Karpas-422 (cell line): ENCODE measurements around the gene DDHD1. TPM values are rescaled to one million over a fixed set of nuclear protein-coding genes. Genes with fewer than 3 reads are reported as not detected.

Experiments
- DNase-seq: peaks from one replicate; pipeline ENCODE4 v3.0.0-alpha.2; 2015
- H2AFZ ChIP-seq: fragments of 200-600 bp; sonication (generic); 2 replicates; pipeline ENCODE4 v1.6.1; 2014; ENCODE audit warnings: antibody characterized with exemption, low read length, mixed read lengths
- H3K27ac ChIP-seq: fragments of 200-600 bp; sonication (generic); 2 replicates; pipeline ENCODE4 v1.5.1; 2014; ENCODE audit warnings: mild to moderate bottlenecking, low read length, moderate library complexity
- H3K27me3 ChIP-seq: fragments of 200-600 bp; sonication (generic); 2 replicates; pipeline ENCODE4 v1.6.1; 2014; ENCODE audit warnings: low read length, mixed read lengths
- H3K36me3 ChIP-seq: fragments of 200-600 bp; sonication (generic); 2 replicates; pipeline ENCODE4 v1.6.1; 2014; ENCODE audit warnings: low read length, mixed read lengths; ENCODE audit not compliant: insufficient read depth
- H3K4me1 ChIP-seq: fragments of 200-600 bp; sonication (generic); 2 replicates; pipeline ENCODE4 v1.6.1; 2014; ENCODE audit warnings: mild to moderate bottlenecking, low read length, mixed read lengths
- H3K4me2 ChIP-seq: fragments of 200-600 bp; sonication (generic); 2 replicates; pipeline ENCODE4 v1.6.1; 2014; ENCODE audit warnings: low read length, low read depth, mild to moderate bottlenecking; ENCODE audit not compliant: poor library complexity, severe bottlenecking
- H3K4me3 ChIP-seq: fragments of 200-600 bp; sonication (generic); 2 replicates; pipeline ENCODE4 v1.5.1; 2014; ENCODE audit warnings: mild to moderate bottlenecking, antibody characterized with exemption, low read length, mixed read lengths
- H3K79me2 ChIP-seq: fragments of 200-600 bp; sonication (generic); 2 replicates; pipeline ENCODE4 v1.6.1; 2014; ENCODE audit warnings: mild to moderate bottlenecking, low read length, mixed read lengths
- H3K9ac ChIP-seq: fragments of 200-600 bp; sonication (generic); 2 replicates; pipeline ENCODE4 v1.6.0; 2014; ENCODE audit warnings: low read length
- H3K9me2 ChIP-seq: fragments of 200-600 bp; sonication (generic), shearing (Covaris generic); replicated peaks from 2 replicates; pipeline ENCODE4 v1.6.0; 2014; ENCODE audit warnings: mild to moderate bottlenecking, low read length, moderate library complexity; ENCODE audit not compliant: insufficient read depth
- H3K9me3 ChIP-seq: fragments of 300-700, 200-600 bp; sonication (generic); 2 replicates; pipeline ENCODE4 v1.6.1; 2014; ENCODE audit warnings: low read length, mixed read lengths
- H4K20me1 ChIP-seq: fragments of 200-600 bp; sonication (generic); 2 replicates; pipeline ENCODE4 v1.6.1; 2014; ENCODE audit warnings: mild to moderate bottlenecking, antibody characterized with exemption, low read length, low read depth; ENCODE audit not compliant: insufficient read depth
- total RNA-seq: library from RNA; depleted of rRNA; stranded (reverse); fragments of >200 nt; shearing (Covaris generic); gene quantifications from 2 replicates; pipeline ENCODE4 v1.2.3, GENCODE V29; 2014; ENCODE audit warnings: low replicate concordance

DDHD1 gene
- total RNA-seq, 1 experiment from 2014 or later = 127 TPM

DNA sequence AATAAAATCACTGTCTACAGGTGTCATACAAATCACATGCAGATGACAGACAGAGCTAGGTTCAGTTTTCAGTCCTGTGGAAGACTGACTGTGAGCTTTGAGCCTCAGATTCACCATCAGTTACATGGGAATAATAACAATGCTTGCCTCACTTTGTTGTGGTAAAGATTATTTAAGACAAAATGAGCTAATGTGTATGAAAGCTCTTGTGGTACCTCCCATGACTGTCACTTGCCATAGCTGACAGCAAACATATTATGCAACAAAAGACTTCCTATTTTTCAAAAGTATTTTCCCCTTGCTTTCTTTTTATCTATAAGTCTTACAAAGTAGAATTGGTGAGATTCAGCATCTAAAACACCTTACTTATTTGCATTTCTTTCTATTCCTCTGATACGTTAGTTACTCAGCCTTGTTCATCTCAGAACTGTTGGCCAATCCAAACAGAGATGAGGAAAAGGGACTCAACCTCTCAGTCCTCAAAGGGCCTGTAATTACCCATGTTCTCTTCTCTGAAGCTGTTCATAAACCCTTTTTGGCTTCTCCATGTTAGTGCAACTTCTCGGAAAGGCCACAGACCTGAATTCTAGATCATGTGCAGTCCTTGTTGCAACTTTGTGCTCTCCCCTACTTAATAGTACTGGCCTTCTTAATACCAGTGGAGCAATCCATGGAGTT, 8.8 kb upstream of the DDHD1 start:
- Histone ChIP-seq H3K4me1 (0 out of 2 replicates have a peak, but pooled peaks cover 2% of the 10 kb centered on the region), H3K4me2 (no peak overlapping the region), H3K4me3 (no peak overlapping the region), H4K20me1 (no peaks in the 10 kb centered on the region), H3K36me3 (no peaks in the 10 kb centered on the region), H3K79me2 (no peaks in the 10 kb centered on the region), H3K9ac (no peak overlapping the region), H3K27ac (no peak overlapping the region), H3K9me2 (no peaks in the 10 kb centered on the region), H2AFZ (no peak overlapping the region), H3K27me3 (no peaks in the 10 kb centered on the region), H3K9me3 (no peaks in the 10 kb centered on the region)
- no peak for DNase-seq

DNA sequence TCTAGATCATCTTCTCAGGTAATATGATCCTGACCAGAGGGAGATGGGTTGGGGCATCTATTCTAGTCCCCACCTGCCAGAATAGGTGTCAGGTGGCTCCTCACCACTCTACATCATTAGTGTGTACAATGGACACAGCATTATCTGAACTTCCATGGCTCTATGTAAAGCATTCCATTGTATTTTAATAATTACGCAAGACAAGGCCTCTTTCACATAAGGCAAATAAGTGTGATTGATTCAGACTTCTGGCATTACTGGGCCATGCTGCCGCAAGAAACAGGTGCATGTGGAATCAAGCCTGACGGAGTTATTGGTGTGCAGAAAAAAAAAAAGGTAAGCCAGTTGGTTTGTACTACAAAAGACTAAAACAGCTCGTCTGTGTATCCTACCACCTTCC, 3.1 kb upstream of the DDHD1 start:
- Histone ChIP-seq H3K27ac (no peak overlapping the region), H3K9me2 (no peaks in the 10 kb centered on the region), H3K27me3 (no peaks in the 10 kb centered on the region), H2AFZ (no peak overlapping the region), H3K4me2 (no peak overlapping the region), H3K4me1 (peaks cover 15% of the 10 kb centered on the region), H3K9me3 (no peaks in the 10 kb centered on the region), H3K9ac (no peak overlapping the region), H3K79me2 (peaks cover 23% of the 10 kb centered on the region), H4K20me1 (peaks cover 10% of the 10 kb centered on the region; the same call in 1 of the 2 replicates), H3K36me3 (no peaks in the 10 kb centered on the region), H3K4me3 (no peak overlapping the region)
- no peak for DNase-seq

DNA sequence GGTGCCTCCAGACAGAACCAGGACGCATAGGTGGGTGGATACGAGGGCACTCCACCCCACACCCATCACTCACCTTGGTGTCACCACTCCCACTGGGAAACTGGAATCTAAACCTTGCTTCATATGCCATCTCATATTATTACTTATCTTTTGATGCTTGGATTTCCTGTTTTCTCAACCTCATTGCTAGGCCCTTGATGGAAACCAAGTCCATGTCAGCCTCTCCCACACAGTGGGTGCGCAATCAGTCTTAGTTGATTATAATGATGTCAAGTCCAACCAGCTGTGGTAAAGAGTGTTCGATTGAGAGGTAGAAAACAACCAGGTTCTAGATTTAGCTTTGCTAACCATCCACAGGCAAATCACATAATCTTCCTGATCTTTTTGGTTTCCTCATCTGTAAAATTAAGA, 584 bp upstream of the DDHD1 start:
- Histone ChIP-seq H3K36me3 (peaks cover 12% of the 10 kb centered on the region), H4K20me1 (peaks cover 31% of the 10 kb centered on the region)
- DNase-seq = no peak

DNA sequence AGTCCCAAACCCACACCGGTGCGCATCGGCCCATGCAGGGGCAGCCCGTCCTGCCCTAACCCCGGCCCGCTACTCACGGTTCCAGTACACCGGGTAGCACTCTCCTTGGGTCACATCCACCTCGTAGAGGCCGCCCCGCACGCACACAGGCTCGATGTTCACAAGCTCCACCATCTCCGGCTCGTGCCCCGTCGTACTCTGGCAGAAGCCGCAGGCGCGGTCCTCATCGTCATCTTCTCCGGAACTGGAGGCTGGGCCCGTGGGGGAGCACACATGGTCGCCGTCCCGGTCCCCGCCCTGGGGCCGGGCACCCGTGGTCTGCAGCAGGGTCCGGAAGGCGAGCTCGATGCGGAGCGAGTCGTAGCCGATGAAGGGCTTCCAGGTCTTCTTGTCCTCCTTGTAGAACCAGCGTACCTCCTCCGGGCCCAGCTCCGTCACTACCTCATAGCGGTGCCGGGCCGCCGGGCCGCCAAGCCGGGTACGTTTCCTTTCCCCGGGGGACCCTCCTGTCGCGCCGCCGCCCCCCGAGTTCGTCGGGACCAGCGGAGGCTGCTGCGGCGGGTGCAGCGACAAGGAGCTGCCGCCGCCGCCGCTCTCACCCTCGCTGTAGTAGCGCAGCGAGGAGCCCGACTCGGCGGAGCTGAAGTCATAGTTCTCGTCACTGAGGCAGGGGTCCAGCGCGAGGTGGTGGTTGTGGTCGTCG, 788 bp downstream of the DDHD1 start:
- Histone ChIP-seq H2AFZ (peak overlapping the region; percentile 37), H4K20me1 (peaks cover 31% of the 10 kb centered on the region), H3K27me3 (no peaks in the 10 kb centered on the region), H3K4me2 (peak overlapping the region; percentile 81), H3K9me2 (no peaks in the 10 kb centered on the region), H3K9me3 (no peaks in the 10 kb centered on the region; the same call in 1 of the 2 replicates), H3K79me2 (peaks cover 62% of the 10 kb centered on the region), H3K4me1 (peaks cover 48% of the 10 kb centered on the region), H3K36me3 (peaks cover 24% of the 10 kb centered on the region), H3K4me3 (peak overlapping the region; percentile 86), H3K9ac (peak overlapping the region; percentile 89), H3K27ac (peak overlapping the region; percentile 74)
- DNase-seq = peak; percentile 91

More for the DNA sequence above, 584 bp upstream of the DDHD1 start:
- H3K4me2 ChIP-seq = peak overlapping the region; percentile 81
- peaks cover 49% of the 10 kb centered on the region for H3K79me2 ChIP-seq
- no peaks in the 10 kb centered on the region for H3K27me3 ChIP-seq
- no peaks in the 10 kb centered on the region for H3K9me3 ChIP-seq
- peak overlapping the region; percentile 51 for H3K27ac ChIP-seq
- peak overlapping the region; percentile 89 for H3K9ac ChIP-seq
- H3K4me1 ChIP-seq = peaks cover 36% of the 10 kb centered on the region
- H3K9me2 ChIP-seq = no peaks in the 10 kb centered on the region
- peak overlapping the region; percentile 86 for H3K4me3 ChIP-seq
- H2AFZ ChIP-seq = peak overlapping the region; percentile 51; the same call in 1 of the 2 replicates

DNA sequence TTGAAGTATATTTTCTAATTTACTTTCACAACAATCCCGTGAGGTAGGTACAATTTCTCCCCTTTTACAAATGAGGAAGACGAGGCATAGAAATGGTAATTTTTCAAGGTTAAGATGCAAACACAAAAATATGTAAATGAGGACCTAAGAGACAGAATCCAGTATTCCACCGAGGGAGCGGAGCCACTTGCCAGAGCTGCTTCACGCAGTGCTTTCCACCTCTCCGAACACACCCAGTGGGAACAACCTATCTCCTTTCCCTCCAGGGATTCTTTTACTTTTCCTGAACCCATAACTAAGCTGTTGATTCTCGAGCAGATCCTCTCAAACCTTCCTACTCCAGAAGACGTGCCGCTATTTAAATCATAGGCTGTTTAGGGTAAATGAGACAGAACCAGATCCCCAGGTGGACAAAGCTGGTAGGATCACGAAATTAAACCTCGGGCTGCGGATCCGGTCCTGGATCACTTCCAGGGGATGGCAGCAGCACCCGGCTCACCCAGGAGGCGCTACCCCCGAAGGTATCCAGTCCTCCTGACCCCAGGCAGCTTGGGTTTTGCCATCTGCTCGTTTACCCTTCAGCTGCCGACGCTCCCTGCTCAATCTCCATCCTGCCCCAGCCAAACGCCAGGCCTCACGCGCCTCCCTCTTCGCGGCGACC, 1.5 kb downstream of the DDHD1 start:
- peak; percentile 87 for DNase-seq
- H3K4me3 ChIP-seq = peak overlapping the region; percentile 86
- H3K9ac ChIP-seq = peak overlapping the region; percentile 89
- H3K27ac ChIP-seq = peak overlapping the region; percentile 74
- peaks cover 31% of the 10 kb centered on the region for H4K20me1 ChIP-seq
- no peaks in the 10 kb centered on the region for H3K9me2 ChIP-seq
- H3K4me2 ChIP-seq = peak overlapping the region; percentile 81
- peak overlapping the region; percentile 37; the same call in 1 of the 2 replicates for H2AFZ ChIP-seq
- peaks cover 52% of the 10 kb centered on the region for H3K4me1 ChIP-seq
- H3K27me3 ChIP-seq = no peaks in the 10 kb centered on the region
- H3K9me3 ChIP-seq = no peaks in the 10 kb centered on the region; the same call in 1 of the 2 replicates
- H3K79me2 ChIP-seq = peaks cover 69% of the 10 kb centered on the region
- peaks cover 30% of the 10 kb centered on the region for H3K36me3 ChIP-seq

DNA sequence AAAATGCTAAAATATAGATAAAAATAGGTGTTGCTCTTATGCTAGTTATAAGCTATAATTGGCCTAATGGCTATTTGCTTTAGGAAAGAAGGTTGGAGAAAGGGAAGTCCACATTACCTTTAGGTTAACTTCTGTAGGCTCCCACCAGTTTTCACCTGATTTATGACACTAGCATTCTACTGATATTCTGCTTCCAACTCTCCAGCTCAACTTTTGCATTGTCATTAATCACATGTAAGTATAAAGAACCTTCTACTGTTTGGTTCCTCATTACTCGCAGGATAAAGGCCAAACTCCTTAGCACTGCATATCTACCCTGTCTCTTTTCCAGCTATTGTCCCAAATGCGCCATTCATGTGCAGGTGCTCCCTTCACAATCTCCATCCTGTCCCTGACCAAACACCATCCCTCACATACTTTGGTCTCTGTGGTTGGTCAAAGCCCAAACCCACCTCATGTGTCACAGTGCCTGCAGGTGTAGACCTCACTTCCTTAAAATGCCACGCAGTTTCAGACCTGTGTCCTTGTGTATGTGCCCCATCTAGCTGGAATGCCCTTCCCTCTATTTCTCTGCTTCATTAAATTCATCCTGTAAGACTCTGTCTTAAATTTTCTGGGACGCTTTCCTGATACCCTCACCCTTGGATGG, 3.3 kb downstream of the DDHD1 start:
- peak; percentile 72 for DNase-seq
- Histone ChIP-seq H3K36me3 (peaks cover 48% of the 10 kb centered on the region), H3K9me2 (no peaks in the 10 kb centered on the region), H3K27me3 (no peaks in the 10 kb centered on the region), H3K4me2 (peak overlapping the region; percentile 81), H3K4me1 (peaks cover 48% of the 10 kb centered on the region), H3K9me3 (peaks cover under 1% of the 10 kb centered on the region), H3K27ac (peak overlapping the region; percentile 74), H2AFZ (no peak overlapping the region), H4K20me1 (peaks cover 31% of the 10 kb centered on the region), H3K79me2 (peaks cover 88% of the 10 kb centered on the region), H3K4me3 (peak overlapping the region; percentile 86), H3K9ac (peak overlapping the region; percentile 89)

DNA sequence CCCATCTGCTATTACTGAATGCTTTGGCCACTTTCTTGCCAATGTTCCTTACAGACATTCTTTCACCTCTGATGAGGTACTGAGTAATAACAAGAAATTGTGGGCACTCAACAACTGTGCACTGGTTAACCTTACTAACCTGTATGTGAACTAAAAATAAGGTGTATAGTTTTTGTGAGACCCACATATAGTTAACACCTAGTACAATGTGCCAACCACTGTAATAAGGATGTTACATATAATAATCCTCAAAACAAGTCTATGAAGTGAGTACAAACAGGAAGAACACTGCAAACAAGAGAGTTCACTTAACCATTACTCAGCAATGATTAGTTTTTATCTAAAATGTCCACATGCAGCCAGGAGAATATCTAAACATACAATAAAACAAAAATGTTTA, 4.5 kb downstream of the DDHD1 start:
- no peak overlapping the region for H3K9ac ChIP-seq
- no peaks in the 10 kb centered on the region for H3K9me2 ChIP-seq
- peak overlapping the region; percentile 86 for H3K4me3 ChIP-seq
- H2AFZ ChIP-seq = no peak overlapping the region
- DNase-seq = no peak
- peaks cover 12% of the 10 kb centered on the region for H3K9me3 ChIP-seq
- H4K20me1 ChIP-seq = peaks cover 31% of the 10 kb centered on the region
- H3K4me1 ChIP-seq = peaks cover 41% of the 10 kb centered on the region
- H3K27me3 ChIP-seq = no peaks in the 10 kb centered on the region
- H3K36me3 ChIP-seq = peaks cover 59% of the 10 kb centered on the region
- H3K4me2 ChIP-seq = peak overlapping the region; percentile 81
- peaks cover 94% of the 10 kb centered on the region for H3K79me2 ChIP-seq
- H3K27ac ChIP-seq = peak overlapping the region; percentile 74; the same call in 1 of the 2 replicates
